GM12878 (cell line): ENCODE data around the gene UBA6. TPM values are rescaled to one million over a fixed set of nuclear protein-coding genes. Genes with fewer than 3 reads are reported as not detected.

Source experiments
- BCLAF1 ChIP-seq: fragments of 450-650 bp; IDR thresholded peaks from 2 replicates; pipeline ENCODE4 v1.6.1; 2017; ENCODE audit warnings: antibody characterized with exemption, mild to moderate bottlenecking, moderate library complexity
- CREB1 ChIP-seq: IDR thresholded peaks from 2 replicates; pipeline ENCODE4 v1.6.1; 2012; ENCODE audit warnings: low read depth, mild to moderate bottlenecking, inconsistent platforms
- CUX1 ChIP-seq: IDR thresholded peaks from 2 replicates; pipeline ENCODE4 v1.6.1; 2012; ENCODE audit warnings: improper control_type of control experiment, low read depth, low read length; ENCODE audit not compliant: insufficient replicate concordance
- FOXM1 ChIP-seq: IDR thresholded peaks from 2 replicates; pipeline ENCODE4 v1.6.1; 2012; ENCODE audit warnings: low read depth, mild to moderate bottlenecking, inconsistent platforms, low read length, moderate library complexity
- HCFC1 ChIP-seq: fragments of 150-350 bp; IDR thresholded peaks from 2 replicates; pipeline ENCODE4 v1.6.1; 2014; ENCODE audit warnings: low read length
- HDGF ChIP-seq: fragments of 450-650 bp; IDR thresholded peaks from 2 replicates; pipeline ENCODE4 v1.6.1; 2016; ENCODE audit warnings: antibody characterized with exemption
- IKZF1 ChIP-seq: fragments of 450-650 bp; conservative IDR thresholded peaks from 2 replicates; pipeline ENCODE4 v1.6.1; 2017; ENCODE audit warnings: antibody characterized with exemption, mild to moderate bottlenecking
- JUND ChIP-seq: IDR thresholded peaks from 2 replicates; pipeline ENCODE4 v1.6.1; 2012; ENCODE audit warnings: low read depth, mild to moderate bottlenecking, low read length, improper control_type of control experiment, moderate library complexity
- MTA2 ChIP-seq: fragments of 450-650 bp; IDR thresholded peaks from 2 replicates; pipeline ENCODE4 v1.6.1; 2016; ENCODE audit warnings: low read depth, mild to moderate bottlenecking, moderate library complexity
- PBX3 ChIP-seq: IDR thresholded peaks from 2 replicates; pipeline ENCODE4 v1.6.1; 2011; ENCODE audit warnings: mild to moderate bottlenecking, low read depth, low read length, moderate library complexity; ENCODE audit not compliant: insufficient replicate concordance
- RUNX3 ChIP-seq: IDR thresholded peaks from 2 replicates; pipeline ENCODE4 v1.6.1; 2012; ENCODE audit warnings: low read length, inconsistent platforms
- SP1 ChIP-seq: IDR thresholded peaks from one replicate; pipeline ENCODE4 v1.6.1; 2011; ENCODE audit warnings: low read depth, low read length
- SREBF2 ChIP-seq: IDR thresholded peaks from 2 replicates; pipeline ENCODE4 v1.6.1; 2012; ENCODE audit warnings: mild to moderate bottlenecking, low read length
- STAT1 ChIP-seq: fragments of 450-650 bp; conservative IDR thresholded peaks from 2 replicates; pipeline ENCODE4 v1.6.1; 2014; ENCODE audit warnings: antibody characterized with exemption, mild to moderate bottlenecking
- TCF12 ChIP-seq: IDR thresholded peaks from 2 replicates; pipeline ENCODE4 v1.6.1; 2011; ENCODE audit warnings: low read depth, mild to moderate bottlenecking, low read length
- YY1 ChIP-seq: IDR thresholded peaks from 2 replicates; pipeline ENCODE4 v1.6.1; 2011; ENCODE audit warnings: low read depth, mild to moderate bottlenecking, low read length
- ZBTB40 ChIP-seq: fragments of 450-650 bp; IDR thresholded peaks from 2 replicates; pipeline ENCODE4 v1.6.1; 2016; ENCODE audit warnings: mild to moderate bottlenecking, moderate library complexity, borderline replicate concordance
- polyA plus RNA-seq, 11 experiments: library from polyadenylated mRNA; depleted of rRNA in 4 of 11; unstranded in 6 of 11; stranded (reverse) in 5 of 11; fragments of >200 nt; fragmentation: Nextera tagmentation in 4 of 11; fragmentation: Illumina TruSeq in 1 of 11; extraction: Ambion mirVana in 4 of 11; extraction: Trizol in 1 of 11; gene quantifications; 1 replicate in 1 of 11; 2 replicates in 10 of 11; pipeline versions ENCODE4 v1.2.1 to v1.2.3, GENCODE V29; 2011 to 2016; ENCODE audit warnings: inconsistent platforms in 2 of 11, missing spikeins in 2 of 11, low read depth in 1 of 11
- total RNA-seq, 4 experiments: library from RNA; depleted of rRNA in 3 of 4; stranded (reverse); fragments of >200 nt in 3 of 4; fragmentation: Illumina TruSeq in 1 of 4; extraction: Trizol in 1 of 4; gene quantifications; 2 replicates each; pipeline versions ENCODE4 v1.2.1 to v1.2.3, GENCODE V29; 2013 to 2021

UBA6 gene
- total and polyA plus RNA-seq, 10 of the 15 experiments (the other 5 are each of a cell fraction or from before 2014, with no cell fraction given) = 7.9 to 70.6 (median 34.7) TPM

- TF ChIP-seq IKZF1 (peak; percentile 67), FOXM1 (no peak), BCLAF1 (no peak), CREB1 (peak; percentile 87), SREBF2 (no peak), STAT1 (no peak), SP1 (peak; percentile 85), YY1 (peak; percentile 84), JUND (peak; percentile 20; the same call in 1 of the 2 replicates), CUX1 (peak; percentile 38), HCFC1 (peak; percentile 59), PBX3 (peak; percentile 29), ZBTB40 (peak; percentile 81), HDGF (peak; percentile 92), RUNX3 (peak; percentile 72), MTA2 (peak; percentile 55; the same call in 1 of the 2 replicates), TCF12 (peak; percentile 97)
Observed at GRCh38 chr4:67700738-67701516, at the start of gene UBA6 (continued).
